HG02642 (cell line): ENCODE measurements around the gene REEP6.
"Not testable (repeated sequence)": the region's sequence is repeated elsewhere in the genome, so short reads cannot be mapped to it uniquely, and the experiment has no call there.

Experiments used
- ATAC-seq: cut with Tn5 transposase; IDR thresholded peaks from one replicate; pipeline ENCODE4 v1.9.1; 2021; ENCODE audit warnings: mild to moderate bottlenecking; ENCODE audit not compliant: unreplicated experiment, poor library complexity

Gene REEP6

DNA sequence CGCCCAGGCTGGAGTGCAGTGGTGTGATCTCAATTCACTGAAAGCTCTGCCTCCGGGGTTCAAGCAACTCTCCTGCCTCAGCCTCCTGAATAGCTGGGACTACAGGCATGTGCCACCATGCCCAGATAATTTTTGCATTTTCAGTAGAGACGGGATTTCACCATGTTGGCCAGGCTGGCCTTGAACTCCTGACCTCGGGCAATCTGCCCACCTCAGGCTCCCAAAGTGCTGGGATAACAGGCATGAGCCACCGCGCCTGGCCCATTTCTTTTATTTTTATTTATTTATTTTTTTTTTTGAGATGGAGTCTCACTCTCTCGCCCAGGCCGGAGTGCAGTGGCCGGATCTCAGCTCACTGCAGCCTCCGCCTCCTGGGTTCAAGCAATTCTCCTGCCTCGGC is 48.8 kb downstream of the REEP6 start:
- not testable (repeated sequence) for ATAC-seq

GRCh38 chr19:1540365-1540925 is 49.5 kb downstream of the REEP6 start:
- no peak for ATAC-seq
